GM18520 (cell line): ENCODE data around the gene MST1.

ENCODE experiments used
- ATAC-seq: cut with Tn5 transposase; IDR thresholded peaks from one replicate; pipeline ENCODE4 v1.9.1; 2021; ENCODE audit not compliant: unreplicated experiment

Gene MST1

DNA sequence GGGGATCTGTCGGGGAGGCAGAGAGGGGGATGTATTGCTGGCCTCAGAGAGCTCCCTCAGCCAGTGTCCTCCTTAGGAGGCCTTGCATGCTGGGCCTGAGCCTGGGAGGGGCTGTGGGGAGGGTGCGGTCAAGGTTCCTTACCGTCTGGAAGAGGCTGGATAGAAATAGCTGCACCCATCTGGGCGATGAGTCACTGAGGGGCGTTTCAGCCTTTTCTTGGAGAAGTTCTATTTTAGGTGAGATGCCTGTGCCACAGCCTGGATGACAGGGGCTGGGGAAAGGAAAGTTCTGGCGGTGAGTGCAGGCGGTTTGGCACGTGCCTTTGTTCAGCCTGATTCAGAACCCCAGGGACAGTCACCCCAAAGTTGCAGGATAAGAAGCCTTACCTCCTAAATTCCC lies 50.8 kb downstream of the MST1 start:
- ATAC-seq = no peak

DNA sequence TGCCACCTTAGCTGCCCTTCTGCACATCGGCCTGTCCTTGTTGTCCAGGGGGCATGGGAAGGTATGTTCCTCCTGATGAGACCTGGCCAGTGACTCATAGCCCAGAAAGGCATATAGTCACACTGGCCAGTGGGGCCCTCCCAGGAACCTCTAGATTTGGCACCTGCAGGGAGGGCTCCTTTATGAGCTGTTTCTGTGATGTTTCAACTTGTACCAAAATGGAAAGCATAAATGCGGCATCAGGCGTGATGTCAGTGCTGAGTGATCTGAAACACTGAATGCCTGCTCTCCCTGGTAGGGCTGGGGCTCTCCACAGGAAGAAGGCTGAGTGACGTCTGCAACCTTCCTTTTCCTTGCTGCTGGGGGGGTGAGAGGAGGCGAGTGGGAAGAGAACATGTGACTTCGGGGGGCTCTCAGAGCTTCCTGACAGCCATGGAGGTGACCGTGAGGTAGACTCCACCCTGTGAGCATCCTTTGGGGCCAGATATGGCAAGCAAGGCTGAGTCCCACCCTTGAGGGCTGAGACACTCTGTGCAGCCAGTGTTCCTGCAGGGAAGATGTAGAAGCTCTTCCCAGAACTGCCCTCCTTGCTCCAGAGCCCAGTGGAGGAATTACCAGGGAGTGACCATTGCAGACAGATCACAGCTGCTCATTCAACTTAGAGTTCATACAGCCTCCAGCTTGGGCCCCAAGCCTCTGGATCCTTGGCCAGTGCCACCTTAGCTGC lies 52.2 kb downstream of the MST1 start:
- no peak for ATAC-seq

DNA sequence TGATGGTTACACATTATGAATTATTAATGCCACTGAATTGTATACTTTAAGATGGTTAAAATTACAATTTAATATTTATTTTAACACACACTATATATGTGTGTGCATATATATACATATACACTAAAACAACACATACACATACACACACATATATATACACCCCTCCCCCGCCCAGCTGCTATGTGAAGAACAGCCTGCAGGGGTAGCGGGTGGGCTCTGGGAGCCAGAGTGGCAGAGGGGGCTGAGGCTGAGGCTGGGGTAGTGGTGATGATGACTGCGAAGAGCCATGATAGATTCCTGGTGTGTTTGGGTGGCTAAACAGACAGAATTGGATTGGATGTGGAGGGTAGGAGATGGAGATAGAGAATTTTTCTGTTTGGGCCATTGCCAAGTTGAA lies 54.5 kb downstream of the MST1 start:
- ATAC-seq = no peak
